Astrocyte of the hippocampus (primary cell): Measurements from ENCODE around the gene MEGF8.

Experiments used
- DNase-seq: peaks from one replicate; pipeline ENCODE4 v3.0.0; 2011; ENCODE audit warnings: low read depth, low spot score

MEGF8 gene

GRCh38 chr19:42325308-42325895, at the start of gene MEGF8:
Gene MEGF8 (plus strand): TSS chr19:42325635. CDS start chr19:42326244, 609 bp downstream.
- DNase-seq = peak; percentile 100

- DNase-seq = no peak
Observed at GRCh38 chr19:42276284-42276683, 49.2 kb upstream of the MEGF8 start.

GRCh38 chr19:42276821-42277220, 48.6 kb upstream of the MEGF8 start:
- DNase-seq = no peak

- peak; percentile 48 for DNase-seq
Observed at GRCh38 chr19:42277821-42278451, 47.5 kb upstream of the MEGF8 start.

GRCh38 chr19:42278452-42279154, 46.8 kb upstream of the MEGF8 start:
- DNase-seq = no peak

GRCh38 chr19:42279155-42279901, 46.1 kb upstream of the MEGF8 start:
- no peak for DNase-seq

GRCh38 chr19:42279902-42280814, 45.3 kb upstream of the MEGF8 start:
- DNase-seq = peak; percentile 97

- peak; percentile 86 for DNase-seq
Observed at GRCh38 chr19:42280815-42281145, 44.7 kb upstream of the MEGF8 start.

GRCh38 chr19:42281146-42281826, 44.1 kb upstream of the MEGF8 start:
- peak; percentile 68 for DNase-seq

GRCh38 chr19:42281827-42282762, 43.3 kb upstream of the MEGF8 start:
- DNase-seq = peak; percentile 84

- no peak for DNase-seq
Observed at GRCh38 chr19:42282819-42283187, 42.6 kb upstream of the MEGF8 start.

- peak; percentile 99 for DNase-seq
Observed at GRCh38 chr19:42283188-42284065, 42.0 kb upstream of the MEGF8 start.

- DNase-seq = peak; percentile 94
Observed at GRCh38 chr19:42284066-42284501, 41.4 kb upstream of the MEGF8 start.

- peak; percentile 44 for DNase-seq
Observed at GRCh38 chr19:42284591-42285341, 40.7 kb upstream of the MEGF8 start.

- DNase-seq = no peak
Observed at GRCh38 chr19:42285541-42285941, 39.9 kb upstream of the MEGF8 start.

- DNase-seq = no peak
Observed at GRCh38 chr19:42285988-42286348, 39.5 kb upstream of the MEGF8 start.

GRCh38 chr19:42286349-42287016, 39.0 kb upstream of the MEGF8 start:
- DNase-seq = peak; percentile 68
